HG03066 (cell line): ENCODE measurements around the gene HMCN2.

Source experiments
- ATAC-seq: cut with Tn5 transposase; IDR thresholded peaks from one replicate; pipeline ENCODE4 v1.9.1; 2021; ENCODE audit warnings: low read depth; ENCODE audit not compliant: unreplicated experiment

The HMCN2 gene

GRCh38 chr9:130265431-130266235 is at the start of gene HMCN2:
HMCN2 (plus strand) TSS chr9:130265760; CDS start chr9:130265879, 119 bp downstream.
- no peak for ATAC-seq

DNA sequence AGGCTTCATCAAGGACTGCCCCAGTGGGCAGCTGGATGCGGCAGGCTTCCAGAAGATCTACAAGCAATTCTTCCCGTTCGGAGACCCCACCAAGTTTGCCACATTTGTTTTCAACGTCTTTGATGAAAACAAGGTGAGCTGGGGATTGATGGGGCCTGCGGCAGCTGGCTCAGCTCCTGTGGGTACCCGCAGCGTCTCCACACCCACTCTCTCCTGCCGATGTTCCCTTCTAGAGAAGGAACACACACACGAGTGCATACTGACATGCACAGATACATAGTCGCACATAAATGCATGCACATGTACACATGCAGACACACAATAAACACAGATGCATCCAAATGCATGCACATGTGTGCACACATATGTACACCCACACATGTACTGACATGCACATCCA is 47.7 kb upstream of the HMCN2 start:
- ATAC-seq: no peak

- no peak for ATAC-seq
These were observed 45.9 kb upstream of the HMCN2 start for GRCh38 chr9:130219661-130220096.

- no peak for ATAC-seq
These were observed 45.2 kb upstream of the HMCN2 start for GRCh38 chr9:130220352-130220751.

- no peak for ATAC-seq
These were observed 42.7 kb upstream of the HMCN2 start for GRCh38 chr9:130222833-130223232.

DNA sequence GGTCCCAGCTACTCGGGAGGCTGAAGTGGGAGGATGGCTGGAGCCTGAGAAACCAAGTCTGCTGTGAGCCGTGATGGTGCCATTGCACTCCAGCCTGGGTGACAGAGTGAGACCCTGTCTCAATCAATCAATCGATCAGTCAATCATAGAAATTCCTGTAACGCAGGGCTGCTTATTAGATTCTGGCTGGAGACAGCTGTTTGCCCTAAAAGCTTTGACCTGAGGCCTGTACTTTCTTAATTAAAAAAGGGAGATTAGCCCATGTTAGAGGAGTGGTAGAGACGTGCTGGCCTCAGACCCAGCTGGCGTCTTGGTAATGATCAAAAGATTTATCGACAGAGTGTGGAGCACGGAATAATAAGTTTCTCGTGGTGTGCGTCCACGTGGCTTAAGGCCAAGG is 40.5 kb upstream of the HMCN2 start:
- no peak for ATAC-seq

DNA sequence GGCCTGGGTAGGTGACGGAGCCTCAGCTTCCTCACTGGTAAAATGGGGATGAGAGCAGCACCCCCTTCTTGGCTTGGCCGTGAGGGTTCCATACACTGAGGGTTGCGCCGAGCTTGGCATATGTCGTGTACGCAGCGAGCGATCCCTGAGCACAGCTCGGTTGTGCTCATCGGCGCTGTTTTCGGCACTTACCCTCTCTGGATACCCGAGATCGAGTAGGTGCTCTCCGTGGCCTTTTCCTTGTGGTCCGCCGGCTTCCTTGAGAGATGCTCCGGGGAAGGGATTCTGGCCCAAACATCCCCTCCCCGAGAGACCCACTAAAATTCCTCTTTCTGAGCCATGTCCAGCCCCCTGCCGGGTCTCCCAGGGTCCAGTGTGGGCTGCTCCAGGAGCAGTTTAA is 40.0 kb upstream of the HMCN2 start:
- no peak for ATAC-seq

GRCh38 chr9:130226112-130226511 is 39.4 kb upstream of the HMCN2 start:
- ATAC-seq: no peak

DNA sequence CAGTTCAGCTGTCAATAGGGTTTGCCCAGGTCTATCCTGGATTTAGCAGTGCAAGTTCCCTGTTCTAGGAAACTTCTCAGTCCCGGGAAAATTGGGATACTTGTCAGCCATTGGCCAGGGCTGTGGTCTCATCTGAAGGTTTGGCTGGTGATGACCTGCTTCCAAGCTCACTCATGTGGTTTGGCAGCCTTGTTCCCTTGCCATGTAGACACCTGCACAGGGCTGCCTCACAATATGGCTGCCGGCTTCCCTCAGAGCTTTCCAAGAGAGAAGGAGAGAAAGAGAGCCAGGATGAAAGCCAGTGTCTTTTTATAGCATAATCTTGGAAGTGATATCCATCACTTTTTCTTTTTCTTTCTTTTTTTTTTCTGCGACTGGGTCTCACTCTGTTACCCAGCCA is 37.7 kb upstream of the HMCN2 start:
- ATAC-seq: no peak

- no peak for ATAC-seq
These were observed 35.8 kb upstream of the HMCN2 start for GRCh38 chr9:130229759-130230158.

DNA sequence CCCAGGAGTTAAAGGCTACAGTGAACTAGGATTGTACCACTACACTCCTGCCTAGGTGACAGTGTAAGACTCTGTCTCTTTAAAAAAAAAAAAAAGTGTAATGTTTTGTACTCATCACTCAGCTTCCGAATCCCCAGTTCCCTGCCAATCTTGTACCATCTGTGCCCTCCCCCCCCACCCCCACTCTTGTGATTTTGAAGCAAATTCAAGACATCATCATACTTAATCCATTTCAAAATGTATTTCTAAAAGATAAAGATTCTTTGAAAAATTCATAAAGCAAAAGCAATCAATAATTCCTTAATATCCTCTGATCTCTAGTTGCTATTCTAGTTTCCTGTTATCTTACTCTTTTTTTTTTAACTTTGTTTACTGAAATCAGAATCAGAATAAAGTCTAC is 34.9 kb upstream of the HMCN2 start:
- ATAC-seq: no peak

- ATAC-seq: no peak
These were observed 32.5 kb upstream of the HMCN2 start for GRCh38 chr9:130232899-130233586.

DNA sequence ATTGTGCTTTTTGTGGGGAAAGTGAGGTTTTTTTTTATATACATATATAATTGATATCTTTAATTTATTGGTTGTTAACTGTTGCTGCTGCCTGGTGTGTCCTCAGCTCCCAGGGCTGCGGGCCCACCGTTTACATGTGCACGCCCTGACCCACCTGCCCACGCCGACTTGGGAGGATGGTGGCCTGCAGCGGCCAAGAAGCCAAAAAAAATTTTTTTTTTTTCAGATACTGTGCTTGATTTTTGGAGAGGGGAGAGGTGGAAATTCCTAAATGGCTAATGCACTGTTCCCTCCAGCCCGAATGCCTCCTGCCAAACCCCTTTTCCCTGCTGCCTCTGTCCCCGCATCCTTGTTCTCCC is 32.0 kb upstream of the HMCN2 start:
- ATAC-seq: no peak

- no peak for ATAC-seq
These were observed 31.0 kb upstream of the HMCN2 start for GRCh38 chr9:130234340-130235260.

DNA sequence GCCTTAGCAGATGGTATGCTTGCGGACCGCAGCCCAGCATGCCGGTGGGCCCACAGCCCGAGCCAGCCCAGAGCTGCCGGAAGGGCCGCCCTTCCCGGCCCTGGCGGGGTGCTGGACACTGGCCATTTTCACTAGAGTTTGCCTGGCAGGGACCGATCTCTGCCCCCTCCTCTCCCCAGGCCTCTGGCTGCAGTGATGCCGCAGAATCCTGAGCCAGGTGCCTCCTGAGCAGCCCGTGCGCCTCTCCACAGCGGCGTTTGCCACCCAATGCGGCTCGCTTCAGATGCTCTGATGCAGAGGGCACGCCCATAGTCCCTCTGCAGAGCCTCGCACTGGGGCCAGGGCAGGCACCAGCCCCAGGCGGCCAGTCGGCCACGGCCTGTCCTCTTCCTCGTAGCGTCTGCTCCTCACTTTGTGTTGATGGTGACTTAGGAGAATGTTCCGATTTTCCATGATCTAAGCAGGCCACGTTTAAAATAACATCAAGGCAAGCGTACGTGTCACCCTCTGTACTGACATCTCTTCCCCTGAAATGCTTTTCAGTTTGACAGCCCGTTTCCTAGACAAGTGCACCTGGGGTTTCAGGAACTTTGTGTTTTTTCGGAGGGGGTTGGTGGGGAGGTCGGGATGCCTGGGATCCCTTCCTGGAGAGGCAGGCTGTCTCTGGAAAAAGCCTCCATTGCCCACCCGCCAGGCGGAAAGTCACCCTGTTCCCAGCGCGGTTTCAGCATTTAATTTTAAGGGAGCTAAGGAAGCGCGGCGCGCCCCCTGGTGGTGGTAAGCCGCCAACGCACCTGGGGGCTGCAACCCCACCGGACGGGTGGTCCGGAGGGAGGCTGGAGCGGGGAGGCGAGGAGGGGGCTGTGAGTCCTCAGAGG is 29.8 kb upstream of the HMCN2 start:
- ATAC-seq: no peak

- ATAC-seq: no peak
These were observed 29.0 kb upstream of the HMCN2 start for GRCh38 chr9:130236436-130236985.

- ATAC-seq: no peak
These were observed 28.5 kb upstream of the HMCN2 start for GRCh38 chr9:130237076-130237475.

GRCh38 chr9:130237763-130238524 is 27.6 kb upstream of the HMCN2 start:
- ATAC-seq: no peak

DNA sequence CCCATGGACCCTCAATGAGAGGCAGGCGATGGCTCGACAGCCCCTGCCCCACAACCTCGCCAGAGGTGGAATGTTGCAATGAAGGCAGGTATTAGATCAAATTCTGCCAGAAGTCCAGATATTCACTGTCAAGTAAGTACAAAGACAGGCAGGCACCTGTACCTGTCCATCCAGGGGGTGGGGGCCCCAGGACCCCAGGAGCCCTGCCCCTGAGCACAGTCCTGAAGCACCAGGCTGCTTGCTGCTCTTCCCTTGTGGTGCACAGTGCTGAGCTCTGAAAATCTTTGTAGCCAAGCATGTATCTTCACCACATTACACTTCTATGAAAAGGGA is 26.2 kb upstream of the HMCN2 start:
- no peak for ATAC-seq
